Stimulated activated CD8-positive, alpha-beta memory T cell treated with anti-CD3 and anti-CD28 coated beads, Interleukin-4, amount 100 ng/mL, for 48 hours (primary cell): ENCODE data around the gene UNC93A.
"Not testable (repeated sequence)": the region's sequence is repeated elsewhere in the genome, so short reads cannot be mapped to it uniquely, and the experiment has no call there.

Experiments
- DNase-seq: peaks from one replicate; pipeline ENCODE4 v3.0.0-alpha.2; 2020

UNC93A gene

GRCh38 chr6:167294651-167295494 lies 3.8 kb downstream of the UNC93A start:
- no peak for DNase-seq

GRCh38 chr6:167295495-167296292 lies 4.6 kb downstream of the UNC93A start:
- DNase-seq: no peak

- no peak for DNase-seq
These were observed 5.2 kb downstream of the UNC93A start for GRCh38 chr6:167296293-167296690.

GRCh38 chr6:167296902-167297301 lies 5.8 kb downstream of the UNC93A start:
- no peak for DNase-seq

GRCh38 chr6:167298127-167298526 lies 7.0 kb downstream of the UNC93A start:
- no peak for DNase-seq

- no peak for DNase-seq
These were observed 8.7 kb downstream of the UNC93A start for GRCh38 chr6:167299641-167300308.

- DNase-seq: no peak
These were observed 10.0 kb downstream of the UNC93A start for GRCh38 chr6:167300902-167301777.

GRCh38 chr6:167302074-167302473 lies 11.0 kb downstream of the UNC93A start:
- no peak for DNase-seq

GRCh38 chr6:167302796-167303195 lies 11.7 kb downstream of the UNC93A start:
- DNase-seq: no peak

GRCh38 chr6:167303675-167304625 lies 12.8 kb downstream of the UNC93A start:
- no peak for DNase-seq

GRCh38 chr6:167304912-167305311 lies 13.8 kb downstream of the UNC93A start:
- DNase-seq: no peak

GRCh38 chr6:167305796-167306195 lies 14.7 kb downstream of the UNC93A start:
- DNase-seq: no peak

- DNase-seq: no peak
These were observed 15.4 kb downstream of the UNC93A start for GRCh38 chr6:167306401-167306998.

GRCh38 chr6:167307342-167307955 lies 16.3 kb downstream of the UNC93A start:
- no peak for DNase-seq

GRCh38 chr6:167308207-167308606 lies 17.1 kb downstream of the UNC93A start:
- DNase-seq: no peak

- not testable (repeated sequence) for DNase-seq
These were observed 18.5 kb downstream of the UNC93A start for GRCh38 chr6:167309355-167310192.

- no peak for DNase-seq
These were observed 20.2 kb downstream of the UNC93A start for GRCh38 chr6:167311286-167311685.

GRCh38 chr6:167311691-167312090 lies 20.6 kb downstream of the UNC93A start:
- DNase-seq: not testable (repeated sequence)

- no peak for DNase-seq
These were observed 23.2 kb downstream of the UNC93A start for GRCh38 chr6:167314180-167314821.
